ENCODE results near the gene MTHFD1L.
A peak's percentile ranks its signal among the peaks of the same experiment; 100 is the strongest.

MTHFD1L gene

DNA sequence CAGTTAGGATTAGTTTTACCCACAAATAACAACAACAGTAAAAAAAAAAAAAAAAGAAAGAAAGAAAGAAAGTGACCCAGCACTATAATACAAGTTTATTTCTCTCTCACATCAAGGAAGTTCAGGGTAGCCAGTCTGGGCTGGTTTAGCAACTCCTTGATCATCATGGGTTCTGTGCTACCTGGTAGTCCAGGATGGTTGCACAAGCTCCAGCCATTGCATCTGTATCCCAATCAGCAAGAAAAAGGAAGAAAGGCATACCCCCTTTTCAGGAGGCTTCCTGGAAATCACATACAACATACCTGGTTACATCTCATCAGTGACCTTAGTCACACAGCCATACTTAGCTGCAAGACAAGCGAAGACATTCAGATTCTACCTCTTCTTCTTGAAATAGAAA, 128.5 kb downstream of the MTHFD1L start:
- DNase-seq, result no peak

DNA sequence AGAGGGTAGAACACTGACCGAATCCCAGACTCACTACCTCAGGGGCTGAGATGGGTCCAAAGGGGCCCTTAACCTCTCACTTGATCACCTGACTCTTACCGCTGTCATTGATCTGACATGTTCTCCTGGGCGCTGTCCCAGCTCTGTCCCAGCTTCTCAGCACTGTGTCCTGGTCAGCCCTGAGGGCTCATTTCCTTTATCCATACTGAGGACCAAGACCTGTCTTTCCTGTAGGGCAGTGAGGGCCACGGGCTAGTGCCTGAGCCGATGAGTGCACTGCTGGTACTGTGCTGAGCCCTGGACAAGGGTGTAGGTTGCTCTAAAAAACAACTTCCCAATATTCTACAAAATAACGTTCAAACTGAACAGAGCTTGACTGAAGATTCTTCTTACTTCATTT, 131.5 kb downstream of the MTHFD1L start:
- no peak for DNase-seq

DNA sequence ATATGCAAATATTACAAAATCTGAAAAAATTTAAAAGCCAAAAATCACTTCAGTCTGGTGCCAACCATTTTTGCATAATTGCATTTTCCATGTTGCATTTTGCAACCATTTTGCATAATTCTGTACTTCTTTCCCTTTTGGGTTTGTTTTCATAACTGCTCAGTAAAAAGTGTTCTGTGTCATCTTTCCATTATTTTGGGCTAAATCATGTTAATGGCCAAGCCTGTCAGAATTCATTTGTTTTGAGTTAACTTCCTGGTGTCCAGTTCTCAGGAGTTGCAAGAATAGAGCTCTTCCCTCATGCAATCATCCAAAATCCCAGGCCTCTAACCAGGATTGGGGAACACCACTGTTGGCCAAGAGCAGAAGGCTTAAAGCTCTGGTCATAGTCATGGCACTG, 133.6 kb downstream of the MTHFD1L start:
- no peak for DNase-seq

DNA sequence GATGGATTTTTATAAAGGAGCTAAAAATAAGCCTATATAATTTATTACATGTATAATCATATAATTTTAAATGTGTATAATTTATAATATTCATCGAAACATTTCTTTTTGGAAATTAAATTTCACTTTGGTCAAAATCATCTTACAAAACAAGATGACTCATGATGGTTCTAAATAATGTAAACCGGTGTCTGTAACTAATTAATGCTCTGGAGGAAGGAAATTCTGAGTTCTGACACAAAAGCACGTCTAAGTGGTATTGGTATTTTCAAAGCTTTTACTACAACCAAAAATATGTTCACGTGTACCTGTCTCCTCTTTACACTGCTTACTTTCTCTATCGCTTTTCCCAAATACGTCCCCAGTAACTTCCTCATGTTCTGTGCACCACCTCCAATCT, 134.1 kb downstream of the MTHFD1L start:
- DNase-seq, result no peak

DNA sequence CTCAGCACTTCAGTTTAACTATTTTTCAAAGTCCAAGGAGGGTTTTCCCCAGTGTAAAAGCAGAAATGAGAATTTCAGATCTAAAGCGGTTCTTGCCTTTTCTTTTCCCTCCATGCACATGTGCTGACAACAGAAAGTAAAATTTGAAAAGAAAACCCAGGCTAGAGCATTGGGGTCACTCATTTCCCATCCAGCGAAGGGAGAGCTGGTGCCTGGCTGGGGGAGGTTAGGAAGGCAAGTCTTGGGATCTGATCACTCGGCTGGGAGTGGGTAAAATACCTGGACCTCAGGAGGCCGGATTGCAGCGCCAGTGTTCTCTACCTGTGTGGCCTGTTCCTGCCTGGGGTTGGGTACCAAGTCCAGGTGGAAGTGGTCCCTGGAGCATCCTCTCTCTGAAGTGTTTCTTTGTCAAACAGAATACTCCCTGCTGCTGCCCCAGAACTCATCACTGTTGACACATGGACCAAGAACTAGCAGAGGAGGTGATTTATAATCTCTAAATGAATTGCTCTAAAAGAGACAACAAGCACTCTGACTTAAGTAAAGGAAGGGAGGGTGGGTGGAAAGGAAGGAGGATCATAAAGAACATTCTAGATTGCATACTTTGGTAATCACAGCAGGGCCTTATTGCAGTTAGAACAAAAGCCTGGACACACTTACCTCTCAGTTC, 136.0 kb downstream of the MTHFD1L start:
- no peak for DNase-seq

DNA sequence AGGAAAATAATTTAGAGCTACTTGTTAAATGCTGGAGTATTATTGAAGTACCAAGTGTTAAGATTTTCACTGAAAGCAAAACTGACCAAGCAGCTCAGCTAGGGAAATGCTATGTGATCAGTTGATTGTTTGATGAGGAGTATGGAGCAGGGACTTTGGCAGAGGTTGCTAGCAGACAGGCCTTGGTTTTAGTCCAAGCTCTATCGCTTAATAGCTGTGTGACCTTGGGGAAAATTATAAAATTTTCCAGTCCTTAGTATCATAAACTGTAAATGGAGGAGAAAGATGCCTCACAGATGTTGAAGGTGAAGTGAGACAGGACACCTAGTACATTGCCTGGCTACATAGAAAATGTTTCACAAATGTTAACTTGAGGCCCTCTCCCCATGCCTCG, 136.6 kb downstream of the MTHFD1L start:
- DNase-seq, result no peak

DNA sequence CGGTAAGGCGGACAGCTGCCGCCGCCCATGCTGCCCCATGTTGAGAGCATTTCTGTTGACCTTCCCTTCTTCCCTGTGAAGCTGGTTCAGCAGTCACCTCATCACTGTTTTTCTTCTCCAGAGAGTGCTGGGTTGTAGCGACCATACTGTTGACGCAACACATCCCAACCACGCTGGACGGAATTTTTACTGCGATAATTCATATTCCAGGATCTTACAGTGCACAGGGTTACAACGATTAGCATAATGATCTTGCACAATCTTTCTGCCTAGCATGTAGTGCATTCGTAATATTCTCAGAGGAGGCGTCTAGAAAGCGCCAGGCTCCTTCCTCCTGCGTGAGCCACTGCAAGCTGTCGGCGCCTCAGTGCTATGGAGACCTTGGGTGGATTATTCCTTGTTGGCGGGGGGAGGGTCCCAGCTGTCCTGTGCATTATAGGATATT, 137.0 kb downstream of the MTHFD1L start:
- no peak for DNase-seq

DNA sequence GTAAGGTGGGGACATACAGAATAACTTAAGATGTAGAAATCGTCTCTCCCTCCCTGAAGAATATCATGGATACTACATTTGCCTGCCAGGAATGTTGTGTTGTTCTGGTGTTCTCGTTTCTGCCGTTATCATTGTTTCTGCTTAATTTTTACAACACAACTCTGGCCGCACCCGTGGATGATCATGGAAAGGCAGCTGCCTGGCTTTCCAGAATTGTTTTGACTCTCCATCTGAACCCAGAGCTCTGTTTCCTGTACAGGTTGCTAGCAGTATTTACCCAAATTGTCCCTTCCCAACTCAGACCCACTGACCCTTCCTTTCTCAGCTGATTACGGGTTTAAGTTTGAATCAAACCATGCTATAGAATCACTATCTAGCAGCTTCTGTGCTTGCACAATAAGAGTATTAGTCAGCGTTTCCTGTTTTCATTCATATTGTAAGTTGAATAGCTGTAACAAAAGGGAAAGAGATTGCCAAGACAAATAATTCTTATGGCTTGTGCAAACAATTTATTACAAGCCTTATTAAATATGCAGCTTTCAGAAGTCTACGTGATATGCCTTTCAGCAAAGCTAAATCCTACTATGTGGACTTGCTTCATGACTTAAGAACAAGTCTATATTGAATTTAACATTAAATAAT, 139.0 kb downstream of the MTHFD1L start:
- peak; percentile 33 for DNase-seq

DNA sequence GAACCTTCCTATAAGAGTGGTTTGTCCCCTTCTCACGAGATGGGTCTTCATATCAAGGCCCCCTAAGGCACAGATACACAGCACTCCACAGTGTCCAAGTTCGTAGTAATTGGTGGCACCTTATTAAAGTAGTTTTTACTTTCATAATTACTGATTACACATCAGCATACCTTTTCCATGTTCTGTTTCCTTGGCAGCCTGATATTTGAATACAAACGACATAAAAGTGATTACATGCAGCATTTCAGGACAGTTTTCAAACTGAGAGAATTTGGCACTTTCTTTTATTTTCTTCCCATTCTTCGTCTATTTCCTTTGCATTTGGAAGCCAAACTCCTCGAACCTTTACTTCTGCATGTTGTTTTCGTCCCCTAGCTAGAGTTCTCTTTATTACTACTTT, 139.7 kb downstream of the MTHFD1L start:
- no peak for DNase-seq

DNA sequence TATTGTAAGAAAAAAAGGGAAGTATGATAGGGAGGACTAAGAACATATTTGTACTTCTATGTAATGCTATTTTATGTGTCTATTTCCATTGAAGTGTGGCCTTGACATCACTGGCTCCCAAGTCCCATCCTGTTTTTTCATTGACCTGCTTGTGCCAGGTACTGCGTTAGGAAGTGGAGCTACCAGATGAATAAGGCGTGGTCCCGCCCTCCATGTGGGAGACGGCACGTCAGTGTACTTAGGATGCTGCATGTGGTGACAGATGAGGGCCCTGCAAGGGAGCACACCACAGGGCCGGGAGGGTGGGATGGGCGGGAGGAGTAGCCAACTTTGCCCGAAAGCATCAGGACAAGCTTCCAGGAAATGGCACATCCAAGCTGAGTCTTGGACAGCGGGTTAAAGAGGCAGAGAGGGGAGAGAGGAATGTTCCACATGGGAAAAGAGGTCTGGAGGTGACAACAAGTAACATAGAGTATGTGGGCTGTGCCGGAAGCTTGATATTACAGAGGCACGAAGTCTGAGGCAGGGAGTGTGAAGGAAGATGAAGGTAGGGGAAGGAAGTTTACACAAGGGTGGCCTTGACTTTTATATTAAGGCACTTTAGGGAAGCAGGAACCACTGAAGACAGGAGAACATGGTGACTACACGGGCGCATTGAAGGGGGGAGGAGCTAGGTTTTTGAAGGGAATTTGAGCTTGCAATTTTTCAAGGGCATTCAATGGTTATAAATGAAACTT, 140.6 kb downstream of the MTHFD1L start:
- no peak for DNase-seq

DNA sequence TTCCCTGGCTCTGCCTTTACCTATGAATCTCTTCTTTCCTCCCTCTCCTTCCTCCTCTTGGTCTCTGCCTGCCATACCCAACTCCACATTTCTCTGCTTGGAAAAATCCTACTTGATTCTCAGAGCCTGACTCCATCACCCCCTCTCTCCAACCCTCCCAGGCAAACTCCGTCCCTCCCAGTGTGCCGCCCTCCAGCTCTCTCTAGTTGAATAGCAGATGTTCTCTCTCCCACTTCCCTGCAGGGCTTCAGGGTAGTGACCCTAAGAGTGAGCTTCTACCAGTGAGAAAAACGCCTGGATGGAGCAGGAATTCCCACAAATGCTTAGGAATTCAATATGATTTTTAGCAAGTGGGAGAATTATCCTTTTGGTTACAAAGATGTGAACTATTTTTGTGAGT, 141.6 kb downstream of the MTHFD1L start:
- DNase-seq, result no peak

DNA sequence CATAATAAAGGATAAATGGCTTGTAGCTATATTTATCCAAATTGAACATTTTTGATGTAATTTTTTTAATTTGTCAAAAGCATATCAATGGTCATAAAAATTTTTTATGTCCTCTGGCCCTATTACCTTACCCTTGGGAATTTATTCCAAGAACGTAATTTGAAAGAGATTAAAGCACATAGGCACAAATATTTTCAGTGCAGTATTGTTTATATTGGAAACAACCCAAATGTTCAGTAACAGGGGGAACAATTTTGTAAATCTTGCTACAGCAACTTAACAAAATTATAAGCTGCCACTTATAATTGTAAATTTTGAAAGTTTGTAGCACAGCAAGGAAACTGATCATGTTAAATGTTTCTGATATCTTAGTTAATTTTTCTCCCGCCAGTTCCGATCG, 142.4 kb downstream of the MTHFD1L start:
- DNase-seq, result no peak

DNA sequence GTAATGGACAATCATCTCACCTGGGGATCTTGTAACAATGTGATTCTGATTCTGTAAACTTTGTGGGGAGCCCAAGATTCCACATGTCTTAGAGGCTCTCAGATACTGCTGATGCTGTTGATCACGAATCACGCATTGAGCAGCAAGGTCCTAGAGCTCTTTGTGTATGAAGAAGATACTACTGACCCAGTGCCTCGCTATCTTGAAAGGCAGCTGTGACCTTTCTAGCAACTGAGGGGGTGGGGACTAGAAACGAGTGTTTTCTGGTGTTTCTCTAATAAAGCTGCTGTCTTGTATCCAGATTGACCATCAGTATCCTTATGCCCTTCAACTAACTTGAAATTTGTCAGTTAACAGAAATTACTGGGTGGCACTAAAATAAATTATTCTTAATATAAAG, 142.9 kb downstream of the MTHFD1L start:
- DNase-seq, result no peak

DNA sequence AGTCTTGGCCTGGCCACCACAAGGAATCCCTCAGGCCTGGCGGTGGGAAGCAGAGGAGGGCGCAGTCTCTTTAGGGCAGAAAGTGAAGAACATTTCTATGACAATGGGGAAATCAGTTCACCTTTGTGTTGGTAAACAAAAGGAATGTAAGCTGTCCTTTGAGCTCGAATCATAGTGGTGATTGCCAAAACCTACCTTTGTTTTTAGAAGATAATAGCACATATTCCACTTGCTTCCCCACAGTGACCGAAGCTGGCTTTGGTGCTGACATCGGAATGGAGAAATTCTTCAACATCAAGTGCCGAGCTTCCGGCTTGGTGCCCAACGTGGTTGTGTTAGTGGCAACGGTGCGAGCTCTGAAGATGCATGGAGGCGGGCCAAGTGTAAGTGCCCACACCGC, 144.1 kb downstream of the MTHFD1L start:
- no peak for DNase-seq

DNA sequence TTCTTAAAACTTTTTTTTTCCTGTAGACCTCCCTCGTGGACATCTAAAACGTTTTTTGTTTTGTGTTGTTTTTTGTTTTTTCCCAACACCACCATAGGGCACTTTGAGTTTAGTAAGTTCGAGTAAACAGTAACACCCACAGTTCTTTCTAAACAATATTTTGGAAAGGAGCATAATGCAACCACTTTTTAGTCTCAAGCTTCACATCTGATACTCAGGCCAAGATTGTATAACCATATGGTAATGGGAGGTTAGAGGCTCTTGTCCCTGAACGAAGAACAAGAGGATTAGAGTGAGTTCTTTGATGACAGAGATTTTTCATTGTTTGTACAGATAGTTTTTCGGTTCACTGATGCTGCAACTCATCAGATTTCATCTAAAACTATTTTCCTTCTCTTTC, 144.6 kb downstream of the MTHFD1L start:
- no peak for DNase-seq

DNA sequence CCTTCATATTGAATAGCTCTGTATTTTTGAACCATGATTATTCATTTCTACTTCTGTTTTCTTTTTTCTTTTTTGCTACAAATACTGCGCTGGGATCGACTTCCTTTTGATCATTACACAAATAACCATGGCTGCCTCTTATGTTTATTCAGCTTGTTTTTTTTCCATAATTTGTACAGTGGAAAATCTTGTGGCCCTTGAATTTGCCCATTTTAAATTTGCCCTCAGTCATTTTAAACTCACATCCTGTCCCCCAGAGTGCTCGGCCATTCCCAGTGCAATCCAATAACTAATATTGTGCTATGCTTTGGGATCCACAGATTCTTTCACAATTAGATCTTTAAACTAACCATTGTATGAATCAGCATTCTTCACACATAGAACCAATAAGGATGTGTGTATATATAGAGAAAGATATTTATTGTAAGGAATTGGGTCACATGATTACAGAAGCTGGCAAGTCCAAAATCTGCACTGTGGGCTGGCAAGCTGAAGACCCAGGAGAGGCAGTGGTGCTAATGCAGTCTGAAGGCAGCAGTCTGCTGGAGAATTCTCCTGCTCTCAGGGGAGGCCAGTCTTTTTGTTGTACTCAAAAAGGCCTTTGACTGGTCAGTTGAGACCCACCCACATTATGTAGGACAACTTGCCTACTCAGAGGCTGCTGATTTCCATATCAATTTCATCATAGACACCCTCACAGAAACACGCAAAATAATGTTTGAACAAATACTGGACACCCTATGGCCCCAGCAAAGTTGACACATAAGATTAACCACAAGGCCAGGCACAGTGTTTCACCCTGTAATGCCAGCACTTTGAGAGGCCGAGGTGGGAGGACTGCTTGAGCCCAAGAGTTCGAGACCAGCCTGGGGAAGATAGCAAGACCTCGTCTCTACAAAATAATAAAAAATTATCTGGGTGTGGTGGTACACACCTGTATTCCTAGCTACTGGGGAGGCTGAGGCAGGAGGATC, 147.1 kb downstream of the MTHFD1L start:
- DNase-seq, result no peak

DNA sequence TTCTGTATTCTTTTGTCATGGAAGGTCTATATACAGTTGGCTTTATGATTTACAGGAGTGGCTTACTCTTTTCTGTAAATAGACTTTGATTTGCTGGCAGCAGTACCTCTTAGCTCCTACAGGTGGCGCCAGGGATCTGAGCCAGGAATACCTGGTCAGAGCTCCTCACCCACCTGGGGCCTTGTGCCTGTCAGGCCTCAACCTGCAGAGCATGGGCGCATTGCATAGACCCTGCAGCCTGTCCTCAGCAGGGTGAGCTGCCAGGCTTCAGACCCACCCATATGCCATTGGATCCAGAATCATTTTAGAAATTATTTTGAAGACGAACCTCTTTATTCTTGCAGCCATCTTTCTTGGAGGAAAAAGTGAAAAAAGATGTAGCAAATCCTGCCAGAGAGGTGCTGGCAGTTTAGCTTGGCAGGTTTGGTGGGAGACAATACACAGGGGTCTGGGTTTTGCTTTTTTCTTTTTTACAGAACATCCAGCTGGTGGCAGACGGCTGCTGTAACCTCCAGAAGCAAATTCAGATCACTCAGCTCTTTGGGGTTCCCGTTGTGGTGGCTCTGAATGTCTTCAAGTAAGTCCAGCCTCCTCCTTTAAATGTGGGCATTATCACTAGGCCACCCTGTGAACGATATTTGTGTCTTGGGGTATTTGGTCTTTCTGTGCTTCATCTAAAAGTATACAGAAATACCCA, 149.1 kb downstream of the MTHFD1L start:
- peak; percentile 77 for DNase-seq

DNA sequence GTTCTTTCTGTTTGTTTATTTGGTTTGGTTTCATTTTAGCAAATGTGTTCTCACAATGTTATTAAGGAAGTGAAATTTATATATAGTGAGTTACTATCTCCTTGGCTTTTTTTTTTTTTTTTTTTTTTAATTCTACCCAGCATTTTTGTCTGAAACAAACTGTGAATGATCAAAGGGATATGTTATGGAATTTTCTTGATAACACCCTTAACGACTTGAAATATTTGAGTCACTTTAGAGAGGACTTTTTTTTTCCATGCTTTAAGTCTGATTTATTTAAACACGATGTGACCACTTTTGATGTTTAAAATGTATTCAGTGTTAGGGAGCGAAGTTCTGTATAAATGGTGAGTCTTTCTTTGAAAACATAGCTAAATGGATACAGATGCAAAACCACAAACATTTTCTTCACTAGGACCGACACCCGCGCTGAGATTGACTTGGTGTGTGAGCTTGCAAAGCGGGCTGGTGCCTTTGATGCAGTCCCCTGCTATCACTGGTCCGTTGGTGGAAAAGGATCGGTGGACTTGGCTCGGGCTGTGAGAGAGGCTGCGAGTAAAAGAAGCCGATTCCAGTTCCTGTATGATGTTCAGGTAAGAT, 149.7 kb downstream of the MTHFD1L start:
- DNase-seq, result no peak

DNA sequence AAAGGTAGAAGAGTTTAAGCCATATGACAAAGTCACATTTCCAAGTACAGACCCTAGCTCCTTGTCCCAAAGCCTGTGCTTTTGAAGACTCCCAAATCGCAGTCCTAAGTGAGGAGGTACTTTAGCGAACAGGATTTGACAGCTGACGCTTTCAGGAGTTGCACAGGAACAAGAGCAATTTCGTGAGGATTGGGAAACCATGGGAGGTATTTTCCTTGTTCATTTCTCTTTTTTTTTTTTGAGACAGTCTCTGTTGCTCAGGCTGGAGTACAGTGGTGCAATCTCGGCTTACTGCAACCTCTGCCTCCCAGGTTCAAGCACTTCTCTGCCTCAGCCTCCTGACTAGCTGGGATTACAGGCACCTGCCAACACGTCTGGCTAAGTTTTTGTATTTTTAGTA, 150.6 kb downstream of the MTHFD1L start:
- no peak for DNase-seq

DNA sequence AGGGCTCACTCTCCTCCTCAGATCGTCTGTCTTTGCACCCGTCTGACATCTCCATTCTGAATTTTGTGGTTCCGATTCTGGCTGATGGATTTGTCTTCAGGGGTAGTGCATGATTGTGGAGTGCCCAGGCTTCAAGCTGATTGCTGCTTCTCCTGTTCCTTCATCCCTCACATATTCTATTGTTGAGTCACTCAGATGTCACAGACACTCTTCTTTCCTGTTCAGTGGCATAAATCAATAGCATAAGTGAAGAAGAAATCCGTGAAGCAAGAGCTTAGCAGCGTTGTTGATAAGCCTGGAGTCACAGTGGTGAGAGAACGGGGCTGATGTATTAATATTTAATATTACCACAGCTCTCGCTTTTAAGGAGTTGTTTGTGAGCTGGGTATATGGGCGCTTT, 152.5 kb downstream of the MTHFD1L start:
- no peak for DNase-seq

DNA sequence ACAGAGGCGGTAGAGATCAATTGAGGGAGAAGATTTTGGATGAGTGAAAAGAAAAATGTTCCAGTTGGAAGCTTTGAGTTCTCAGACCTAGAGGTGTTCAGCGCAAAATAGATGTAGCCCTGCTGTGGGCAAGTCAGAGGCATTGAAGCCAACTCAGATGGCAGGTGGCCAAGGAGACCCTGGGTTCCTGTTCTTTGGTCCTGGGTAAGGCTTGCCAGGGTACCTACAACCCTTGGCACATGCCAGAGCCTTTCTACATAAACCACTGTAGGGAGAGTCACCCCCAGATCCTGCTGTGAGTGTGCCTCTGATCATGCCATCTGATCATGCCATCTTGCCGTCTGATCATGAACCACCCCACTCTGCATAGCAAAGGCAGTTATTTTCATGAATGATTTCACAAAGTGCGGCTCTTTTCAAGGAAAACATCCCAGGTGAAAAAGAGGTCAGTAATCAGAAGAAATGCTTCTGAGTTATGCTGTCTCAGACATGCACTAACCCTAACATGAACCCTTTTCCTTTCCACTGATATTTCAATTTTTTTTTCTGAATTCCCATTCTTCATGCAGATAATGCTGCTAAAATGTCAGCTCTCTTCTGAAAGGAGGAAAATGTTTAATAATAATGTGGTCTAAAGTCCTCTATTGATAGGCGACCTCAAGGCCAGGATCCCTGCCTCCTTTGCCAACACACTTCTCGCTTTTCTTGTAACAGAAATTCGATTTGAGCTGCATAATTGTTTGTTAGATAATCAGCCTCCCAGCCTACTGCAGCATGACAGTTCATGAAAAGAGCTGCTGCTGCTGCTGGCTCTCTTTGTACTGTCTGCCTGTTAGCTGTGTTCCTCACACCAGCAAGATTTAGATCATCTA, 153.6 kb downstream of the MTHFD1L start:
- DNase-seq, result no peak
